IPS-NIHi11 (cell line): ENCODE results near the gene DAB2IP.

Experiments used
- DNase-seq: peaks from one replicate; pipeline ENCODE4 v3.0.0; 2012; ENCODE audit warnings: mixed read lengths, low spot score

The DAB2IP gene

DNA sequence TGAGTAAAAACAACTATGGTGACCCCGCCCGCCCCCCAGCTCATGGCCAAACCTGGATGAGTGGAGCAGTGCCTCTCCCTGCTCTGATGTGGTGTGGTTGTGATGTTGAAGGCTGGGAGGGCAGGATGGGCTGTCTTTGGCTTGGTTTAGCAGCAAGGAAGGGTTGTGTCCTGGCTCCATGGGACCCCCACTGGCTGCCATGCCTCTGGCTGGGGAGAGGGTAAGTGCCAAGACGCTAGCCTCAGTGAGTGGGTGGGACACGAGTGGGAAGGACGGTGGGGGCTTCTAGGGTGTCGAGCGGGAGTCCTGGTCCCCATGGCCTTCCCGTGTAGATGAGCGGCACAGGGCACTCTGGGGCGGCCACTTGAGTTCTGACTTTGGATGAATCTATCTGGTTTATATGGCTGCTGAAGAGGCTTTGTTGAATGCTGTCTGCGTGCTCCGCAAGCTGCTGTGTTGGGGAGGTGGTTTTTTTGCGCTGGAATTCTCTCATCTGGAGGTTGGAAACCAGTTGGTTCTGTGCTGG is 50.4 kb downstream of the DAB2IP start:
- DNase-seq, result no peak

DNA sequence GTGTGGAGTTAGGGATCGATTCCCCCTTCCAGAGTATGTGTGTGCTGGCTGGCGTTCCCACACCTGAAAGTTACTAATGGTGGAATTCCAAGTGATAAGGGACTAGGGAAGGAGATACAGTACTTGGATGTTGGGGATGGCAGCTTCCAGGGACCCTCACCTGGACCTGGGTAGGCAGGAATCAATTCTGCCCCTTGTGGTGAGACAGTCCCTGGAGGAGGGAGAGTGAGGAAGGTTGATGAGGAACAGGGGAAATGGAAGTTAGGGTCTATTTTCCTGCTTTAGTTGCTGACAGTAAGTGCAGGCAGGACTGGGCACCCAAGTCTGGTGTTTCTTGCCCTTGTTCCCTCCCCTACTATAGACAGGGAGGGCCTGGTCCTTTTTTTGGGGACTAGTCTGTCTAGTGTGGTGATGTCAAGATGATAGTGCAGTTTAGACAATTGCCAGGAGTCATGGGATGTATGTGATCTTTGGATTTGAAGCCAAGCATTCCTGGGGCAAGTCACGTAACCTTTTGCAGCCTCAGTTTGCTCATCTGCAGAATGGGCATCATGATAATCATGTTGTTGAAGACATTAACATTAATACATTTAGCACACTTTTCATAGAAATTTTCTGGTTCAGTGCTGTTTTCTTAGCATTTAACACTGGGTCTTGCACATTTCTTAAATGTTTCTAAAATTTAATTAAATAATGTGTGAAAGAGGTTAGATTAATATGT is 51.7 kb downstream of the DAB2IP start:
- DNase-seq, result no peak

GRCh38 chr9:121704281-121704680 is 52.8 kb downstream of the DAB2IP start:
- DNase-seq, result no peak

DNA sequence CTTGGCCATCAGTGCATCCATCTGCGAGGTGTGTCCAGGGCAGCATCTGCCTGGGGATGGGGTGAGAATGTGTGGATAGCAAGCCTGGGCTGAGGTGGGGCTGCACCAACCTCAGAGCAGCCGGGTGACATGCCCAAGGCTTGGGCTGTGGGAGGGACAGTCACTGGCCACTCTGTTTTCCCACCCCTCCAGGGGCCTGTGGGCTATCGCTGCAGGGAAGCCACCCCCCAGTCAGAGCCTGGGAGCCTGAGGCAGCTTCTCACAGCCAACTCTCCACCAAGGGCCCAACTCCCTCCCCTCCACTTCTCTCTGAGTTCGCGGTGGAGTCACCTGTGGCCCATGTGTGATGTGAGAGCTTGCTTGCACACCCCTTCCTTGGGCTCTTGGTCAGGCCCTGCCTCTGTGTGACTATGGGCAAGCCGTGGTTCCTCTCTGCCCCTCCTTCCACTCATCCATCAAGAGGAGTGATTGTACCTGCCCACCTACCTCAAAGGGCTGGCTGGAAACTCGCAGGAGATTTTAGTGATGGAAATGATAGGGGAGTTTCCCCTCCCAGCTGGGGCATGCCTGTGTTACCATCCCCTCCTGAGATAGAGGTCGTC is 54.8 kb downstream of the DAB2IP start:
- DNase-seq, result no peak

DNA sequence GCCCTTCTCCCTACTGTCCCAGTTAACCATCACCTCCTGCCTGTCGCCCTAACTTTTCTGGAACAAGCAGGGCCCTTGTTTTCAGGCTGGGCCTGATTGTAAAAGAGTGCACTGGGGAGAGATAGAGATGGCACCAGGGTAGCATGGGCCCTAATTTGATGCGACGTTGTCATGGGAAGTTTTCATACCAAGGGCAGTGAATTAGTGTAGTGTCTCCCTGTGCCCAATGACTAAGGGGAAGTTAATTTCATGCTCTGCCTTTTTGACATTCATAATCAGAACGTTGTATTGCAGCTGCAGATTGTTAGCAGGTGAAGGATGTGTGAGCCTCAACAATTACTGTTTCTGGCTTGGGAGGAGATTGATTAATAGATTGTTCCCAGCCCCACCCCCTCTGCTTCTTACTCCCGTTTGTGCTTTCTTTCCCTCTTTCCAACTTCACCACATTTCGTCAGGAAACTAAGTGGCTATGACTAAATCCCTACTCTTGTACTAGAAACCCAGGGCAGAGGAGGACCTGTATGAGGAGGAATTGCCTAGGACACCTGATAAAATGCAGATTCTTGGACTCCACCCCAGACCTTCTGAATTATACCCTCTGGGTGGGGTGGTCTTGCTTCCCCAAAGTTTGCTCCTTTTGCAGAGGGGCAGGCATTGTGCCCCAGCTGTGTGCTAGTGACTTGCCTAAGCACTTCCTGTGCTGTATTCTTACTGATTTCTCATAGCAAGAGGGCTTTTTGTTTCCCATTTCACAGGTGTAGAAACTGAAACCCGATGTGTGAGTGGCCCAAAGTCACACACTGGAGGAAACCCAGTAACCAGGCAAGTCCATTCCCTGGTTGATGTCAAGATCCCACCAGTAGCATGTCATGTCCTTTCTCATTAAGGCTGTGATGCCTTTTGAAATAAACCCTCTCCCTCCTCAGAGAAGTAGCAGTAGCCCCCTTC is 56.3 kb downstream of the DAB2IP start:
- no peak for DNase-seq

GRCh38 chr9:121708768-121709488 is 57.5 kb downstream of the DAB2IP start:
- peak; percentile 61 for DNase-seq

DNA sequence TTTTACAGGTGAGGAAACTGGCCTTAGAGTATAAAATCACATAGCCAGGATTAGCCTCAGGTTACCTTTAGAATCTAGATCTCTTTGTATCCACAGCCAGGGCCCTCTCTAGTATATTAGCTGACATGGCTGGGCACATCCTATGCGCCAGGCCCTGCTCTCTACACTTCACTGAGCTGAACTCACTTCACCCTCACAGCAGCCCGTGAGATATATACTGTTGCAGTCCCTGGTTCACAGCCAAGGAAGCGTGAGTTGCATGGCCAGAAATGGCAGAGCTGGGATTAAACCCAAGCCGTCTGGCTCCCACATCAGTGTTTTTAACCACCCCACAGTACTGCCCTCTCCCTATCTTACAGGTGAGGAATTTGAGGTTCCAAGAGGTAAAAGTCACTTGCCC is 58.4 kb downstream of the DAB2IP start:
- no peak for DNase-seq

- DNase-seq, result no peak
Measured at GRCh38 chr9:121711281-121711680, 59.8 kb downstream of the DAB2IP start.

DNA sequence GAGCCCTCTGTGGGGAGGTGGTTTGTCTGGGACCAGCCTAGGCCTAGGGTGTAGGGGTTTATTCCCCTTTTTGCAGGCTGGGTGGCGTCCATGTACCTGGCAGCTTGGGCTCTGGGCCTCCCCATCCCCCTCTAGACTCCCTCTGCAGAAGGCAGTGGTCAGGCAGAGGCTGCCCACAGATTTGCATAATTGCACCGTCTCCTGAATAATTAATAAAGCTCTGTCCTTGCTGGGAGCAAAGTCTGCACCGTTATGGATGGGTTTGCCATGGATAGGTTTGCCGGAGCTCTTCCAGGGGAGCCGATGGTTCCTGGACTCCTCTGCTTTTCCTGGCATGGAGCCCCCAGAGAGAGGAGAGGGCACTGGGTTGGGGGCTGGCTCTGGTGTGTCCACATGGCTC is 60.4 kb downstream of the DAB2IP start:
- DNase-seq, result no peak

DNA sequence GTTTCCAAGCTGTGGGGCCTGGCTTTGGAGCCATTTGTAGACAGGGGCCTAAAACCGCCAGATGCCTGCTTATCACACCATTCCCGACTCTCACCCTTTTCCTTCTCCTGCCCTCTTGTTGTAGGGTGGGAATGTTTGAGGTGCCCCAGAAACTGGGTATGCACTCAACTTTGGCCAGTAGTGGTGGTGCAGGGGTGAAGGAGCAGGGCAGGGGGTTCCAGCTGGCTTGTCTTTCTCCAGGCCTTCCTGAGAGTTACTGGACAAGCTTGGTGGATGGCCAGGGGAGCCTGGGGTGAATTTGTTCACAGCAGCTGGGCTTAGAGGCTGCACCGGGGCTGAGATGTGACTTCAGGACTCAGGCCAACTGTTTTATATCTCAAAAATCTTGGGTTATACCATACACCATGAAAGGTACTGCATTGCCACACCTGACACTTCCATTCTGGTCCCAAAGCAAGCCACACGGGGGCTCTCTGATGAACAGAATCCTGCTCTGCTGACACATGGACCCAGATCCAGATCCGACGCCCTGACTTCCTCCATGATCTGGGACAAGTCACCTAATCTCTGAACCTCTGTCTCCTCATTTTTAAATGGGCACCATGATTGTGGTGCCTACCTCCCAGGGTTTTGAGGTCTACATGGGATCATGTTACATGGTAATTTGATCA is 62.1 kb downstream of the DAB2IP start:
- DNase-seq, result no peak

DNA sequence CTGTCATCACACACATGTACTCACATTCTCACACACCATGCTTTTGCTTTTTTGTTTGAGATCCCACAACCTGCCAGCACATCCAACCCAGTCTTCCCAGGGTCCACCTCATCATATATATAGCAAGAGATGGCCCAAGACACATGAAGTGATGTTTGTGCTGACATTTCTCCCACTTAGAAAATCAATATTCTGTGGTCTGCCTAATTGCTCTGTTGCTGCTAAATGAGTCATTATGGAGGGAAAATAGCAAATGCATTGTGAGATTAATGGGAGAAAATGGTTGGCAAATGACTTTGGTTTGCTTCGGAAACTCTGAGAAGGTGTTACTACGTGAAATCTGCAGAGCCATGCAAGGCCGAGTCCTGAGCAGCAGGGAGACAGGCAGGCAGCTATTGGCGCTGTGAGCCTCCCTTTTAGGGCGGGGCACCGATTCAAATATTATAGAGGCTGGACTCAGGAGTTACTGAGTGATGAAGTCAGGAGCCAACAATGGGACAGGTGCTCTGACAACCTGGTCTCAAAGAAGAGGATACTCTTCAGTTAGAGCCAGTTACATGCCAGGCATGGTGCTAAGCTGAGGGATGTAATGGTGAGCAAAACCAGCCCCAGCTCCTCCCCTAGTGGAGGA is 62.8 kb downstream of the DAB2IP start:
- no peak for DNase-seq

GRCh38 chr9:121714873-121715272 is 63.4 kb downstream of the DAB2IP start:
- no peak for DNase-seq

- DNase-seq, result no peak
Measured at GRCh38 chr9:121717141-121717991, 65.9 kb downstream of the DAB2IP start.

DNA sequence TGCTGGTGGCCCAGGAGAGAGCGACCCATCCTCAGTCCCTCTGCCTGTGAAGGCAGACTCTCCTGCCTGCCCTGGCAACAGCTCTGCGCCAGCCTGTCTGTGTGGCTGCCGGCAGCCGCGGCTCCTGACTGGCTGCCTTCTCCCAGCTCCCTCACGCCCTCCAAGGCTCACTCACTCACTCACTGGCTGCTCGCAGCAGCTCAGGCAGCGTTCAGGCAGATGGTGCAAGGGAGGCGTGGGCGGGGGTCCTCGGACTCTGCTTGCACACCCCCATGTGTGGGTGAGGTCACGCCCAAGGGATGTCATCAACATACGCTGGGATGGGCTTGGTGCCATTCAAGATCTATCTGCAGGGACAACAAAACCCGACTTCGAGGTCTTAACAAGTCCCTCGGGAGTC is 66.7 kb downstream of the DAB2IP start:
- peak; percentile 58 for DNase-seq

DNA sequence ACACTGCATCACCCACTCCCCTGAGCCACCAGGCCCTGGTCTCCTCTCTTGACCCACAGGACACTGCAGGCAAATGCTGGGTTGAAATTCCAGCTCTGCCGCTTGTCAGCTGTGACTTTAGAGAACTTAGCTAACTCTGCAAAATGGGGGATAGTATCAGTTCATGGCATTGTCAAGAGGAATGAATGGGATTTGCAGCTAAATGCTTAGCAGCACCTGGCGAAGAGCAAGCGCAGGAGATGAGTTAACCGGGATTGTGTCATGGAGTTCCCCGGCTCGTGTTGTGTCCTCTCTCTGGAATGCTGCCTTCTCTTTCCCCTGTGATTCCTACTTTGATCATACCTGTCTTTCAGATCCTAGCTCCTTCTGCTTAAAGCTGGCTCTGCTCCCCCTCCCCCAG is 67.1 kb downstream of the DAB2IP start:
- no peak for DNase-seq

DNA sequence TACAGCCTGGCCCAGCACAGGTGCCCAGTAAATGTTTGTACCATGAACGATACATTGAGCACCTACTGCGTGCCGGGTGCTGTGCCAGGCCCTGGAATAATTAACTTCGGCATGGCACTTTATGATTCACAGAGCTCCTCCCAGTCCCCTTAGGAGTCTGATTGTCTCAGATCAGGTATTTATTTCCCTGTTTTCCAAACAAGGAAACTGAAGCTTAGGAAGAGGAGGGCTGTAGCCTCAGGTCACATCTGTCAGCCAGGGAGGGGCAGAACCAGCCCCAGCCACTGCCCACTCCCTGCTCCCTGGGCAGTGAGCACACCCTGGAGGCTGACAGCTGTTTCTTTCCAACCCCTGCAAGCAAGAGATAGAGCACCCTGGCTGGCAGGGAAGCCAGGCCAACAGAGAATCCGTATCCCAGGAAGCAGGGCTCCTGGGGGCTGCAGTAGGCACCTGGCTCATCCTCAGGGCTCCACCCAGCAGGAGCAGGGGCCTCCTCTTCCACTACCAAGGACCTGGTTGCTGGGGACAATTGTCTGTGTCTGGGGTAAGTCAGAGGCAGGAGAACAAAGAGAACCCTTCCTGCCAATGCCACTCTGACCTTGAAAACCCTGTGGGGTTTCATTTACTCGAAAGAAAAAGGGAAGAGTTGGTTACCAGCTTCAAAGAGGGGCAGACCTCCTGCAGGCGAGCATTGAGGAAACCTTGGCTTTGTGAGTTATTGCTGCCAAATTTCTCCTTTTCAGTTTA is 69.0 kb downstream of the DAB2IP start:
- DNase-seq, result no peak

DNA sequence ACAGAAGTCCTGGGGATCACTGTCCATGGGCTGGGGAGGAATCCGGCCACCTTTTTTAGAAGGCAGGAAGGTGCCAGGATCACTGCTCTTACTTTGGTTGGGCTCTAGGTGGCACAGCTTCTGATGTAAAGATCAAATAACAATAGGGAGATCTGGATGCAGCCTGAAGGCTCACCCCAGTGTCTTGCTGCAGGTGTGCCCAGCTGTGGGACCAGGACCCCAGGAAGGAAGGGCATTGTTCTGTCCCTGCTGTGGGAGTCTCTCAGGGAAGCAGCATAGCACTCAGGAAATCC is 69.6 kb downstream of the DAB2IP start:
- DNase-seq, result peak; percentile 44

DNA sequence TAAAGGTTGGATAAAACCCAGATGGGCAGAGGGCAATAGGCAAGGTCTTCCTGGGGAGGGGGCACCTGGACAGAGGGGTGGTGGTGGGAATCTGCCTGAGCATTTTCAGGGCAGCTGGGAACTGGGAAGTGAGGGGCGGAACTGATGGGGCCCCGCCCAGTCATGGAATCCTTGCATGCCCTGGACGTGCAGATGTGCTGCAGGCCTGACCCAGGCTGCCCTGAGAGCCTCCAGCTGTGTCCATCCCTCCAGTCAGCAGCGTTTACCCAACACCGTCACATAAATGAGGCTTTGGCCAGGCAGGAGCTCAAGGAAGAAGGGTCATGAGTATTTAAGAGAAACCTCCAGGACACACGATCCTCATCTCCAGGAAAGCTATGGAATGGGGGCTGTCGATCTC is 70.3 kb downstream of the DAB2IP start:
- DNase-seq, result peak; percentile 34

- no peak for DNase-seq
Measured at GRCh38 chr9:121725008-121725775, 73.8 kb downstream of the DAB2IP start.
